Midbrain (tissue), 1 donor: Measurements from ENCODE around the gene RAB27A.
"Not testable (repeated sequence)": the region's sequence is repeated elsewhere in the genome, so short reads cannot be mapped to it uniquely, and the experiment has no call there.

Experiments used
- DNase-seq: peaks from one replicate; lab custom pipeline; 2025; lab: John Stamatoyannopoulos, UW

RAB27A gene

DNA sequence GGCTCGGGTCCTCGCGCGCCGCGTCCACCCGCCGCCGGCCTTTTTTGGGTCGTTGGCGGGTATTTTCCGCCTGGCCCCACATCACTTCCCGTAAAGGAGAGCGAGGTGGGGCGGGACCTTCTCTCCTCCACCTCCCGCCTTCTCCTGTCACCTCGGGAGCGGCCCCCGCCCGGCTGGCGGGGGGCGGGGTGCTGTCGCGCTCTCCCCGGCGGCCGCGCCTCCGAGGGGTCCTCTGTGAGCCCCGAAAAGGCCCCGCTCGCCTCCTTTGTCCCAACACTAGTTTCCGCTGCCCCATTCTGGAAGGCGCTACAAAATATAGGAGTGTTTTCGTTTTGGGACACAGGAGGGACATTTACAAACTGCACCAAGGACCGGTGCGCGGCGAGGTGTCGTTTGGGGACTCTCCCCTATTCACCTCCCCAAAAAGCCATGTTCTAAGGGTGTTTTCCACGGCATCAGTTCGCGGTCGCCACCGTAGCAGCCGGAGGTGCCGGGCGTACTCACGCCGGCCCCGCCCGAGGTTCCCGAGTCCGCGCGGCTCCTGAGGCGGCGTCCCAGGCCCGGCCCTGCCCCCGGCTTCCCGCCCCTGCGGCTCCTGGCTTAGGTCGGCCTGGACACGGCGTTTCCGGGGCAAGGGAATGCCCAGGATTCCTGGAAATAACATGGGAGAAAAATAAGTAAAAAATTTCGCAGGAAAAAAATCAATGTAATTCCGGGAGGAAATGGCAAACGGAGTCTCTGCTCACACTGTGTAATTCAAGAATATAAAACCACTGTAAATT lies at the start of gene RAB27A:
Gene RAB27A, minus strand, starts transcription at position 68 of the 782 bp plus-strand sequence. CDS start 54,879 bp downstream, outside the sequence.
- no peak for DNase-seq

DNA sequence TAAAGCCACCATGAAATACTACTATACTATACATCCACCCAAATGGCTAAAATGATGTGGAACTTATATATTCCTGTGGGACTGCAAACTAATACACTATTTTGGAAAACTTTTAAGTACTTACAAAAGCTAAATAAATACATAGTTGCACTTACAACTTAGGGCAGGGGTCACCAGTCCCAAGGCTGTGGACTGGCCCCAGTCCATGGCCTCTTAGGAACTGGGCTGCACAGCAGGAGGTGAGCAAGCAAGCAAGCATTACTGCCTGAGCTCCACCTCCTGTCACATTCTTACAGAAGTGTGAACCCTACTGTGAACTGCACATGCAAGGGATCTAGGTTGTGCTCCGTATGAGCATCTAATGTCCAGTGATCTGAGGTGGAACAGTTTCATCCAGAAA lies 47.5 kb upstream of the RAB27A start:
- DNase-seq = no peak

DNA sequence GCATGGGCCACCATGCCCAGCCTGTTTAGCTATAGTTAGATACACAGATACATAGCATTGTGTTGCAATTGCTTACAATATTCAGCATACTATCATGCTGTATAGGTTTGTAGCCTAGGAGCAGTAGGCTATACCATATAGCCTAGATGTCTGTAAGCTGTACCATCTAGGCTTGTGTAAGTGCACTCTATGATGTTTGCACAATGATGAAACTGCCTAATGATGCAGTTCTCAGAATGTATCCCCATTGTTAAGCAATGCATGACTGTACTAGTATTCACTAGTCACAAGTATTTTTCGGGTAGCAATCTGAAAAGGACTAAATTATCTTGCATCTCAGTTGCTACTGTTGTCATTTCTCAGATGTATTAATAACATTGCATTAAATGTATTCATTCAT lies 45.4 kb upstream of the RAB27A start:
- DNase-seq = no peak

DNA sequence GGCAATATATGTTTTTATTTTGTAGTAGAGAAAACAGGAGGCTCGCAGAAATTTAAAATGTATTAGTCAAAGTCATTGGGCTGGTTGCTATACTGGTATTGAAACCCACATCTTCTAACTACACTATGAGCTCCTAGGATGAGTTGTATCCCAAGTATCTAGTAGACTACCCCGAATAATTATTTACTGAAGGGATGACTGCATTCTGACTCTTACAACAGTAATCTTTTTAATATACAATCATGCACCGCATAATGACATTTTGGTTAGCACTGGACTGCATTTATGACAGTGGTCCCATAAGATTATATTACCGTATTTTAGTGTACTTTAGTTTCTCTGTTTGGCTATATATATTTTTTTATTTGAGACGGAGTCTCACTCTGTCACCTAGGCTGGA lies 44.8 kb upstream of the RAB27A start:
- DNase-seq = no peak

DNA sequence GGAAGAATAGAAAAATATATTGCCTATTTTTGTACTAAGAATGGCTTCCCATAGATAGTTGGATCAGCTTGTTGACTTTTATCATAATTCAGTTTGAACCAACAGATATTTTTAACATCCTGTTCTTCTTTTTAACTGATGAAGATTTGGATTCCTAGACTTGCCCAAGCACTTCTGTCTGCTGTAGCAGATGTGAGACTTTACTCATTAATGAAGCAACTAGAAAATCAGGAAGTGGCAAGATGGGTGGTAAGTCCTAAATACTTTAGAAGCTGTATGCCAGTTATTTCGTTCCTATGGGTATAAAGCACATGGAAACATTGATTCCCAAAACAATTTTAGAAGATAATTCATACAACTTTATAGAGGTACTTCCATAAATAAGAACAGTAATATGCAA lies 37.8 kb upstream of the RAB27A start:
- no peak for DNase-seq

DNA sequence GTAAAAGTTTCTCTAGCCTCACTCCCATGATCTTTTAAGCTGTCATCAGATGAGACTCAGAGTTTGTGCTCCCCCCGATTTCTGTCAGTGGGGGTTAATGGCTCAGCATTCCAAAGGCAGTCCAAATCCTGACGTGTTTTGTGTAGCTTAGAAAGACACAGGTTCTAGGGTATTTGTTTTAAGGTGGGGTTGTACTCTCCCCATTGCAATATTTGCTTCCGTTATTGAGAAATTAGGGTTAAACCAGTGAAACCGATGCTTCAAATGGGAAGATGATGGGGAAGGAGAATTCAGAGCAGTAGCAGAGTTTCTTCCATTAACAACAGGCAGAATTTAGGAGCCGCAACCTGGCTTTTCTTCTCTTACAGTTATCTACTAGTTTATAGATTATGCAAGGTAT lies 32.9 kb upstream of the RAB27A start:
- no peak for DNase-seq

DNA sequence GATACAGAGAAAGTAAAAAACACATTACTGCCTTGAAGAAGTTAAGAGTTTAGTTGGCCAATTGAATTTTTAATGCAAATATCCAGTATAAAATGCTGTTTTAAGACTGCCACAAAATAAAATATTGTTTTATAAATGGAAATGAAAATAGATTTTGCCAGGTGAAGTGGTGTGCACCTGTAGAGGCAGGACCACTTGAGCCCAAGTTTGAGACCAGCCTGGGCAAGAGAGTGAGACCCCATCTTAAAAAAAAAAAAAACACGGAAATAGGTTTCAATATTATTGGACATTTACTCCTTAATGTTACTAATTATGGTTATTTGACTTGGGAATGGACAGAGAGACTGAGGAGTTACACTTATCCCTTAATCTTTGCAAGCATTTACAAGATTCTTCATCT lies 31.4 kb upstream of the RAB27A start:
- DNase-seq = no peak

DNA sequence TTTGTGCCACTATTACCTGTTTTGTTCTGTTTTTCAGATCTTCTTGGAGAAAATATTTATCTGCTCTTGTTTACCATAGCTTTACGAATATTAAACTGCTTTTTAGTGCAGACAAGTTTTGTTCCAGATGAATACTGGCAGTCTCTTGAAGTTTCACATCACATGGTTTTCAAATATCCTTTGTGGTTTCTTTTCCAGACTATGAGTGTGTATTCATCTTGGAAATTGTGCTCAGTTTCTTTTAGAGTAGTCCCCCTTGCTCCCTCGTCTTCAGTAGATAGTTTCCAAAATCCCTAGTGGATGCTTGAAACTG lies 30.6 kb upstream of the RAB27A start:
- DNase-seq = no peak

DNA sequence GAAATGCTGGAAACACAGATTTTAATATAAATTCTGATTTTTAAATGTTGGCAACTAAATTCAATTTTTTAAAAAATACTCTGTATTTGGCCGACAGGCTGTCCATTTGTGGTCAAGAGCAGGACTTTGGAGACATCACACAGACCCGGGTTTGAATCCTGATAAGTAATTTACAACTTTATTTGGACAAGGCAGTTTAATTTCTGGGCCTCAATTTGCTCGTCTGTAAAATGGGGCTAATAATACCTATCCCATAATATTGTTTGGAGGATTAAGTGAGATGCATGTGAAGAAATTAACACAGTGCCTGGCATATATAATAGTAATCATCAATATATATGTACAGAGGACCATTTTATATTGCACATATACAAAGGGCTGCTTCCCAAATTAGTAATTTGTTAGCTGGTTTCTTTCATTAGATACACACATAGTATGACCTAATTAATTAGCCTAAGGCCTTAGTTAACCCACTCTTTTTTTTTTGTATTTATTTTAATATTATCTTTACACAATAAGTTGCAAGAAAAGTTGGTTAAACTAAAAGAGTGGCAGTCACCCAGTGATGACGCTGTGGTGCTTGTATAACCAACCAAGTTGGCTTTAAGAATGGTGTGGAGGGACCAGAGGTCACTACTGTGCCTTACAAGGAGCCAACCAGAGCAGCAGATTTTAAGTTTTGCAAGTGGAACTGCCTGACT lies 30.1 kb upstream of the RAB27A start:
- no peak for DNase-seq

DNA sequence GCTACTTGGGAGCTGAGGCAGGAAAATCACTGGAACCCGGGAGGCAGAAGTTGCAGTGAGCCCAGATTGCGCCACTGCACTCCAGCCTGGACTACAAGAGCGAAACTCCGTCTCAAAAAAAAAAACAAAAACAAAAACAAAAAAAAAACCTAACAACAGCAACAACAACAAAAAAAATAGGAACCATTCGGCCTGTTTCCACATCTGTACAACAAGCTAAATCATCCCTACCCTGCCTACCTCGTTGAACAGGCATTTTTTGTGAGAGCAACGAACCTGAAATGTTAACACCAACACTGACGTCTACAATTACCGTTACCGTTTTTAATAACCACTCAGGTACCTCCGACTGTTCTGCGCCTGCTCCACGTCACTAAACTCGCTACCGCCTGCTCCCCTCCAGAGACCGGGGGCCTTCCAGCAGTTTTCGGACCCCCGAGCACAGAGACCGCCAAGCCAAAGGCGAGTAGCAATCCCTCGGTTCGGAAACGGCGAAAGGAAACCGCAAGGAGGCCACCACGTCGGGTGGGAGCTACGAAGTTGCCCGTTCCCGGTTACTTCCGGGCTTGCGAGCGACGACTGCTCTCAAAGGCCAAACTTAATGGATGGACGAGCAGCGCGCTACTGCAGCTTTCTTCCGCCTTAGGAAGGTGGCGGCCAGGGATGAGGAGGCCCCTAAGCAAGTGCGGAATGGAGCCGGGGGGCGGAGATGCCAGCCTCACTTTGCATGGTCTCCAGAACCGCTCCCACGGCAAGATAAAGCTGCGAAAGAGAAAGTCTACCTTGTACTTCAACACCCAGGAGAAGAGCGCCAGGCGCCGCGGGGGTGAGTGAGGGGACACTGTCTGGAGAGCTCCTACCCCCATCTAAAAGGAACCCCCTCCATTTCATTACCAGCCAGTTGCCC lies 29.2 kb upstream of the RAB27A start, which contains the start of the genes PIGB and PIGBOS1:
Gene PIGB, plus strand, starts transcription at position 635 of the 907 bp plus-strand sequence. Its CDS starts 29 bp downstream, at position 664.
Gene PIGBOS1, minus strand, starts transcription at position 536 of the 907 bp plus-strand sequence. CDS start 1,331 bp downstream, outside the sequence.
- peak; percentile 80 for DNase-seq

DNA sequence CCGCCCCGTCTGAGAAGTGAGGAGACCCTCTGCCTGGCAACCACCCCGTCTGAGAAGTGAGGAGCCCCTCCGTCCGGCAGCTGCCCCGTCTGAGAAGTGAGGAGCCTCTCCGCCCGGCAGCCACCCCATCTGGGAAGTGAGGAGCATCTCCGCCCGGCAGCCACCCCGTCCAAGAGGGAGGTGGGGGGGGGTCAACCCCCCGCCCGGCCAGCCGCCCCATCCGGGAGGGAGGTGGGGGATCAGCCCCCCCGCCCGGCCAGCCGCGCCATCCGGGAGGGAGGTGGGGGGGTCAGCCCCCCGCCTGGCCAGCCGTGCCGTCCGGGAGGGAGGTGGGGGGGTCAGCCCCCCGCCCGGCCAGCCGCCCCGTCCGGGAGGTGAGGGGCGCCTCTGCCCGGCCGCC lies 13.2 kb upstream of the RAB27A start:
- DNase-seq = not testable (repeated sequence)

DNA sequence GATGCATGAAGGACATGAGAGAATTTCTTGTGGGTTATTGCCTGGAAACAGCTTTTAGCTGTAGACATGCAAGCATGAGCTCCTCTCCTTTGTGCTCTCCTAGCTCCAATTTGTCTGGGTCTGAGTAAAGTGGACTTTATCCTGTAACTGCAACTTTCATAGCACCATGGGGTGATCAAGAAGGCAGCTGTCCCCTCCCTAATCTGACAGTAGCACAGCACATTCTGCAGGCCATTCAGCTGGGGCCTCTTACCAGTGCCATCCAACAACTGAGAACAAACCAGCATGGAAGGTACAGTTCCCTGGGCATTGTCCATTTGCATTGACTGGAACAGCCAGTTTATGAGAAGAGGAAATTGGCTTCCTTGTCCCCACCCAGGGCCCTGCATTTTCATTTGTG lies 7.7 kb upstream of the RAB27A start:
- DNase-seq = no peak

DNA sequence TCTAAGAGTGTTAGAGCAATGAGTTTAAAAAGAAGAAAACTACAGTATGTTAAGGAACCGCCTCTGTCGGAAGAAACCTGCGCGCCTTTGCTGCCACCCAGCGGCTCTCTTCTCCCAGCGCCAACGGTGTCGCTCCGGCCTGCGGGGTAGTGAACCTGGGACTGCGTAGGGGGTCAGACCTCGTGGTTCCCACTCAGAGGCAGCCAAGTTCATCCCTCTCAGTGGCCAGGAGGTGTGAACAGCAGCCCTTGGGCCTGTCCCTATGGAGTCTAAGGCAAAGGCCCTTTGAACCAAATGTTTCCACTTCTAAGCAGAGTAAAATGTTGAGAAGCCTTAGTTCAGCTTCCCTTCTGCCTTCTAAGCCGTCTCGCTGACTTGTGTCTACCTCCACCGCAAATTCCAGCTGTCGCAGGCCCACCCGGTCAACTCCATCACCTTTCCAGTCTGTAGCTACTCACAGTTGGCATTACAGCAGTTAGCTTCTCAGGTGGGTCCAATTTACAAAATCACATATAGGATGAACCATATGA lies 980 bp upstream of the RAB27A start:
- peak; percentile 72 for DNase-seq

DNA sequence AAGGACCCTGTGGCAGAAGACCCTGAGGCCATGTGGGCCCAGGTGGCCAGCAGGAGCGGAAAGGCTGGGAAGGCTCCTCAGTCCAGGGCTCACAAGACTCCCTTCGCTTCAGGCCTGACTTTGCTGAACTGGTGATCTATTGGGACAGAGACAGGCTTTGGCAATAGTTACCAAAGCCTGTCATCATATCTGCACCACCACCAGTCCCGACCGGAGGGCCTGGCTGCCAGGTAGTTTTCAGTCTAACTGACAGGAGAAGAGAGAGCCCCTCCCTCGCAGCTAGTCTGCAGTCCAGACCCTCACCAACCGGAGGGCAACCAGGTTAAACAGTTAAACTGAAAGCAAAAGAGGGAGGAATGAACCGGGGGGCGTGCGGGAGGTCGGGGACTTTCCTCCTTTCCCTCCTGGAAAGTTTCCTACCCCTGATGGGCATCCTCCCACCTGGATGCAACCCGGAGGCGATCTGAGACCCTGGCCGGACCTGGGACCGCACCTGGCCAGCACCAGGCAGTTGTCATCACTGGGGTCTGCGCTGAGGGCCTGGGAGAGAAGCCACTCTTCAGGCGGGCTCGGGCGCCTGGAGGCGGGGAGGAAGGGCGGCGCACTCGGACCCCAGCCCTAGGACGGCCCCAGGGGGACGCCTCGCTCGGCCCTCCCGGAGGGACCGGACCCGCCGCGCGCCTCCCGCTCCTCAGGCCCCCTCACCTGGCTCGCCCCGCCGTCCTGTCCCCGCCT lies 435 bp downstream of the RAB27A start:
- DNase-seq = no peak

DNA sequence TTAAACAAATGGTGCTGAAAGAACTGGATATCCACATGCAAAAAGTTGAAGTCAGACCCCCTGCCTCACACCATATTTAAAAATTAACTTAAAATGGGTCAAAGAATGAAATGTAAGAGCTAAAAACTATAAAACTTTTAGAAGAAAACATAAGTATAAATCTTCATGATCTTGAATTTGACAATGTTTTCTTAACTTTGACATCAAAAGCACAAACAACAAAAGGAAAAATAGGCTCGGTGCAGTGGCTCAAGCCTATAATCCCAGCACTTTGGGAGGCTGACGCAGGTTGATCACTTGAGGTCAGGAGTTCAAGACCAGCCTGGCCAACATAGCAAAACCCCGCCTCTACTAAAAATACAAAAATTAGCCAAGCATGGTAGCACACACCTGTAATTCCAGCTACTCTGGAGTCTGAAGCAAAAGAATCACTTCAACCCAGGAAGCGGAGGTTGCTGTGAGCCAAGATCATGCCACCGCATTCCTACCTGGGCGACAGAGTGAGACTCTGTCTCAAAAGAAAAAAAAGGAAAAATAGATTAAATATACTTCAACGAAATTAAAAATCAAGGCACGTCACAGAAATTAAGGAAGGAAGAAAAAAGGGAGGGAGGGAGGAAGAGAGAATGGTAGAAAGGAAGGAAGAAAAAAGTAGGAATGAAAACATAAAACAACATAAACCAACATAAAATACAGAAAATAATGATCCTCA lies 1.5 kb downstream of the RAB27A start:
- DNase-seq = no peak

DNA sequence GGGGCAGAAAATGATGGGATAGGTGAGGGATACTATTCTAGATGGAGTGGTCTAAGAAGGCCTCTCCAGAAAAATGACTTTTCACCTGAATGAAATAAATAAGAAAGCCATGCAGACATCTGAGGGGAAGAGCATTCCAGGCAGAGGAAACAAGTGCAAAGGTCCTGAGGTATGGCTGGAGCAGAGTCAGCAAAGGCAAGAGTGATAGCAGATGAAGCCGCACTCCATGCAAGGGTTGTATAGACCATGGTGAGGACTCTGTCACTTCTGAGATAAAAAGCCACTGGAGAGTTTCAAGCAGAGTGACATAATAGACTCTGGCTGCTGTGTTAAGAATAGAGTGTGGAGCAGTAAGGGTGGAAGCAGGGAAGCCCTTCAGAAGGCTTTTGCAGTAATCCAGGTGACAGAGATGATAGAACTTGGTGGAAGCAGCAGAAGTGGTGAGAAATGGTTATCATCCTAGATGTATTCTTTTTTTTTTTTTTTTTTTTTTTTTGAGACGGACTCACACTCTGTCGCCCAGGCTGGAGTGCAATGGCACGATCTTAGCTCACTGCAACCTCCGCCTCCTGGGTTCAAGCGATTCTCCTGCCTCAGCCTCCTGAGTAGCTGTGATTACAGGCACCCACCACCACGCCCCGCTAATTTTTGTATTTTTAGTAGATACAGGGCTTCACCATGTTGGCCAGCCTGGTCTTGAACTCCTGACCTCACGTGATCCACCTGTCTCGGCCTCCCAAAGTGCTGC lies 3.0 kb downstream of the RAB27A start:
- DNase-seq = not testable (repeated sequence)

DNA sequence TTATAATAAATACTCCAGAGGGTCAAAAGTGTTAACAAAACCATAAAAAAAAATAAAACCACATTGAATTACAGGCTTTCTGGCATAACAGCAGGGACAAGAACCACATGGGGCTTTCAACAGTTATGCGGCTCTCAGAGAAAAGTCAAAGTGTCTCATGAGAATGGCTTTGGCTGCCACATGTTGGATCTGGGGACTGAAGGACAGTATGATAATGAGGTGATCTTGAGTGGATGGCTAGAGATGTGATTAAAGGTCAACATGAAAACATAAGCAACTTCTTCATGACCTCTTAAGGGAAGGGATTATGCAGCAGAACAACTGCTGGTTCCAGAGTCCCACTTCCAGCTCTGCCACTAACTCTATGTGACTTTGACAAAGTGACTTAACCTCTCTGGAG lies 5.2 kb downstream of the RAB27A start:
- DNase-seq = no peak

DNA sequence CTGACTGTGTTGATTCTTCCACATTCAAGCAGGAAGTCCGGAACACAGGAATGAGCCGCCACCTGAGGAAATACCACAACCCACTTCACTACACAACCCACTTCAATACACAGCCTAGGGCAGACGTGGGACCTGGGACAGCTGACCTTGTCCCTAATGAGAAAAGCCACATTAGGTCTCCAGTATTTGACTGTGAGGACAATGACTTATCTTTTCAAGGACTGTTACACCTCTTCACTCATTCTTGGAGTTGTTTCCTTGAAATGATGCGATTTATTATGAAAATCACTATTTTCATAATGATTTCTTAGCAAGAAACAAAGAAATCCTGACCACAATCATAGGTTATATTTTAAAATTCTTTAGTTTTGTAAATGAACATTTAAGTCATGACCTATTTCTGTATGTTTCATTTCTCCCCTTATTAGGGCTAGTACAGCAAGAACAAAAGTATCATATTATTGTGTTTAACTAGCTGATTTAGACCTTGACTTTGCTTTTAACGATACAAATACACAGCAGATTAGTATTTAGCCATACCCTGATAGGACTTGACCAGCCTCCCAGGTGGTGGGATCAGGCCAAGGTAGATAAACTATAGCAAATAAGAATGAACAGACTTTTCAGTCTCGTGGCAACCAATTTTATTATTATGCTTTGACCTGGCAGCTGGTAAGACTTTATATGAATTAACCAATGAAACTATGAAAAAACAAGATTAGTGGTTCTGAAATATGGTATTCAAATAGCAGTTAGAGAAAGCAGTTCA lies 6.0 kb downstream of the RAB27A start:
- no peak for DNase-seq

DNA sequence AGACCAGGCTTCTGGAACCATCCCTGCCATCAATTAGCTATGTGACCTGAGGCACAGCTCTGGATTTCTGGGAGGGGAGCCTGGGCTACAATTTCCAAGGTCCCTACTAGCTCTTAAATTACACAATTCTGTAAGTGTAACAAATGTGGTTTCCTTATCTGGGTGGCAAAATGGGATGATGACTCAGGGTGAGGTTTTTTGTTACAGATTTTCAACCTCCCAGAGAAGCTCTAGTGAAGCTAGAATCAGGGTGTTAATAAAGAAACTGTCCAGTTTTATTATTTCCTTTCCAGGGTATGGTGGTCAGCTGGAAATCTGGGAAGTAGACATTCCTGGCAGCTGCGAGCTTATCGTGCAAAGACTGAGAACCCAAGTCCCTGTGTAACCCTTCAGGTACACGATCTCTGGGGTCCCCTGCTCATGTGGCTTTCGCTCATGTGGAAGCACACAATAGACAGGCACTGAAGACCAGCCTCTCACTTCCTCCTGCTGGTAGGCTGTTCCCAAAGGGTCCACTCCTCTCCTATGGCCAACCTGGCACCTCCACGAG lies 7.3 kb downstream of the RAB27A start:
- DNase-seq = no peak
